Colonic mucosa (tissue), 4 donors: ENCODE results near the gene SART3. TPM values are rescaled to one million over a fixed set of nuclear protein-coding genes. Genes with fewer than 3 reads are reported as not detected.

Experiments used
- DNase-seq: peaks from one replicate; pipeline ENCODE4 v3.0.0-alpha.2; 2020
- H3K27ac ChIP-seq: fragments of 200-600 bp; one replicate; pipeline ENCODE4 v1.8.0; 2021
- H3K27me3 ChIP-seq: fragments of 200-600 bp; one replicate; pipeline ENCODE4 v1.8.0; 2021
- H3K36me3 ChIP-seq: fragments of 200-600 bp; one replicate; pipeline ENCODE4 v1.8.0; 2021
- H3K4me1 ChIP-seq: fragments of 200-600 bp; one replicate; pipeline ENCODE4 v1.8.0; 2021; ENCODE audit warnings: mild to moderate bottlenecking
- H3K4me3 ChIP-seq: fragments of 200-600 bp; one replicate; pipeline ENCODE4 v1.8.0; 2021
- H3K9ac ChIP-seq, 2 donors: one replicate each; pipeline ENCODE4 v1.7.0; 2013; ENCODE audit warnings: control low read depth in 2 of 2, low read depth in 2 of 2, low read length in 2 of 2
- H3K9me3 ChIP-seq: fragments of 200-600 bp; one replicate; pipeline ENCODE4 v1.8.0; 2021
- intact Hi-C: fragments of 100-400 bp; cut with DNase I; formaldehyde crosslinking; loops from one replicate; pipeline ENCODE4 v1.14.1; 2022
- total RNA-seq, 2 donors: library from RNA; stranded (reverse); fragmentation: NEBNext Ultra II Directional in 1 of 2; extraction: Animal tissue kit (Norgen Biotek cat#: 25700) in 1 of 2; gene quantifications; one replicate each; pipeline ENCODE4 v1.2.1, GENCODE V29; 2021
- TF ChIP-seq, protein P1 (sequence below): fragments of 200-600 bp; IDR thresholded peaks from one replicate; pipeline ENCODE4 v1.8.0; 2022; ENCODE audit warnings: antibody characterized with exemption, mild to moderate bottlenecking
- donor health status: healthy.
- donor health status: DM: no; HTN: no; CAD: no.
- donor health status: DM: no; HTN: no; CAD: no.

The SART3 gene
- total RNA-seq: 10 to 100 TPM; 41.1 to 64.9 TPM

DNA sequence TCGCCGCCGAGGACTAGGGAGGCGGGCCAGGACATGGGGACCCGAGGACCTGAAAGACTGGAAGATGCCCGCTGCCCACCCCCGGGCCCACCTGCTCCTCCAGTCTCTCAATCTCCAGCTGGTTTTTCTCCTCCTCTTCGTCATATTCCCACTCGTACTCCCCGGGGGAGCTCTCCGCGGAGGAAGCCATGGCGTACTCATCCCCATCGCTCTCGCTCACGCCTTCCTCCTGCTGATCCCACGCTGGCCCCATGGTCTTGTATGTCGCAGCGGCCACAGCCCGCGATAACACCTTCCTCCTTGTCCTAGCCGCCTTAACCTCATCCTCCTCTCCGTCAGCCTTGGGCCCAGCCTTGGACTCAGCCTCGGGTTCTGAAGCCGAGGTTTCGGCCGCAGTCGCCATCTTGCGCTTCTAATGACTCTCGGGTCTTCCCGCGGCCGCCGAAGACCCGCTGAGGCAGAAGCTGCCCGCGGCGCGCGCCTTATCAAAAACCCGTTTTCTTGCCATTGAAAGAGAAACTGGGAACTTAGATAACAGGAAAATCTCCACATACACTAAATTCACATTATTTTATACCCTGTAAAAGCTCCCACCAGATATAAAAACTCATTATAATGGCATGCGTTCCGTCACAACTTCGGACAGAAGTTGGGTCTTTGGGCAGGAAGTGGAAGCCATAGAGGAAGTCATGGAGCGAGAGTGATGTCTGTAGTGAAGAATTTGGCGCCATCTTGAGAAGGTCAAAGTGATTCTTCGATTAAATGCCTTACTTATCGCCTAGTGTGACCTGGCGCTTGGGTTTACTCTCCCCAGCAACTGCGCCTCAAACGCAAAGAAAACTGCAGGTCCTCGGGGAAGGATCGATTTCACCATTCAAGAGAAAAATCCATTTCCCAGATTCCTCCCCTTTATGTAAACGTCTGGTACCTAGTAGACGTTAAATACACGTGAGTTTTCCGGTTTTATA lies at the start of gene SART3:
SART3 (minus strand) TSS at position 422 of the 968 bp plus-strand sequence; CDS start at position 403, 19 bp downstream.
- H3K27me3 ChIP-seq: no peaks in the 10 kb centered on the region
- H3K4me1 ChIP-seq: peaks cover 13% of the 10 kb centered on the region
- H3K9me3 ChIP-seq: no peaks in the 10 kb centered on the region
- peak within 1 kb of the TSS; percentile 89 for H3K27ac ChIP-seq
- TF ChIP-seq, protein P1, sequence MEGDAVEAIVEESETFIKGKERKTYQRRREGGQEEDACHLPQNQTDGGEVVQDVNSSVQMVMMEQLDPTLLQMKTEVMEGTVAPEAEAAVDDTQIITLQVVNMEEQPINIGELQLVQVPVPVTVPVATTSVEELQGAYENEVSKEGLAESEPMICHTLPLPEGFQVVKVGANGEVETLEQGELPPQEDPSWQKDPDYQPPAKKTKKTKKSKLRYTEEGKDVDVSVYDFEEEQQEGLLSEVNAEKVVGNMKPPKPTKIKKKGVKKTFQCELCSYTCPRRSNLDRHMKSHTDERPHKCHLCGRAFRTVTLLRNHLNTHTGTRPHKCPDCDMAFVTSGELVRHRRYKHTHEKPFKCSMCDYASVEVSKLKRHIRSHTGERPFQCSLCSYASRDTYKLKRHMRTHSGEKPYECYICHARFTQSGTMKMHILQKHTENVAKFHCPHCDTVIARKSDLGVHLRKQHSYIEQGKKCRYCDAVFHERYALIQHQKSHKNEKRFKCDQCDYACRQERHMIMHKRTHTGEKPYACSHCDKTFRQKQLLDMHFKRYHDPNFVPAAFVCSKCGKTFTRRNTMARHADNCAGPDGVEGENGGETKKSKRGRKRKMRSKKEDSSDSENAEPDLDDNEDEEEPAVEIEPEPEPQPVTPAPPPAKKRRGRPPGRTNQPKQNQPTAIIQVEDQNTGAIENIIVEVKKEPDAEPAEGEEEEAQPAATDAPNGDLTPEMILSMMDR: no peak
- peak; percentile 81 for DNase-seq
- intact Hi-C loops: loop anchor here (10.0 kb wide), 2 partner anchors 244 to 394 kb away; no protein-coding TSS in a partner anchor
- H3K9ac ChIP-seq: peak within 1 kb of the TSS; percentile 76 to 96
- peak within 1 kb of the TSS; percentile 86 for H3K4me3 ChIP-seq
- peaks cover under 1% of the 10 kb centered on the region for H3K36me3 ChIP-seq

- DNase-seq: no peak
- Histone ChIP-seq H3K27ac (no peak overlapping the region), H3K9ac (no peak overlapping the region), H3K27me3 (no peaks in the 10 kb centered on the region), H3K36me3 (no peaks in the 10 kb centered on the region), H3K9me3 (no peaks in the 10 kb centered on the region), H3K4me3 (no peak overlapping the region), H3K4me1 (no peaks in the 10 kb centered on the region)
- TF ChIP-seq, protein P1: no peak
- intact Hi-C loops: no loop called here
Measured at GRCh38 chr12:108610336-108610815, 49.4 kb upstream of the SART3 start.

DNA sequence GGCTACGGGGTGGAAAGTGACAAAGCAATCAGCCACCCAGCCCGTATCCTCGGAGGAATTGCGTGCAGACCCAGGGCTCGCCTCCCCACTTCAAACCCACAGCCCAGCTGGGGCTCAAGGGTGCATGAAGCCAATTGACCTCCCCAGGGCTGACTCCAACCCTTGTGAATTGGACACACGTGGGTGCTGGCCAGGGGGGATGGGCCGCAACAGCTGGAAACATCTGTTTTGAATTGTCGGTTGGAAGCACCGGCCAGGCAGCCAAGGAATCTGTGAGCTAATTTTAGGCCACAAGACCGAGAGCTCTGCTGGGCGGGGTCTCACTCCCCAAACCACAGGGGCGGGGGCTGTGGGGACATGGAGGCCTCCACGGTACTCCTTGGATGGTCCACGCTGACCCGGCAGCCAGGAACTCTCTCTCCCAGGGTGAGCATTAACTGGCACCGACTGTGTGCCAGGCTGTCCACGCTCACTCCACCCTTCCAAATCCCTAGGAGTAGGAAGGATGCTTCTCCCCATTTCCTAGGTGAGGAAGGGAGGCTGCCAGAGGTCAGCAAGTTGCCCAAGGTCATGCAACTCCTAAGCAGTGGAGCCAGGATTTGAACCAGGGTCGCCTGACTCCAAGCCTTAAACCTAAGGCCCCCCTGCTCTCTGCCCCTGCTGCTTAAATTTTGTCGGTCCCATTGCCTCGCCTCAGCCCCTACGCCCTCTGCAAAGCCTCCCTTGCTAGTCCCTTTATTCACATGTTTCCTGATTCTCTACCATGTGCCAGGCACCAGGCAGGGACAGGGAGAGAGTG lies 48.8 kb upstream of the SART3 start:
- no peaks in the 10 kb centered on the region for H3K4me1 ChIP-seq
- H3K27ac ChIP-seq: no peak overlapping the region
- H3K9me3 ChIP-seq: no peaks in the 10 kb centered on the region
- DNase-seq: peak; percentile 63
- intact Hi-C loops: no loop called here
- no peak overlapping the region for H3K4me3 ChIP-seq
- no peaks in the 10 kb centered on the region for H3K27me3 ChIP-seq
- no peaks in the 10 kb centered on the region for H3K36me3 ChIP-seq
- TF ChIP-seq, protein P1: no peak
- H3K9ac ChIP-seq: no peak overlapping the region

GRCh38 chr12:108608616-108609015 lies 47.6 kb upstream of the SART3 start:
- intact Hi-C loops: no loop called here

More at GRCh38 chr12:108608616-108609015, 47.6 kb upstream of the SART3 start:
- no peaks in the 10 kb centered on the region for H3K4me1 ChIP-seq
- no peak for DNase-seq
- TF ChIP-seq, protein P1: no peak
- H3K27ac ChIP-seq: no peak overlapping the region
- H3K27me3 ChIP-seq: no peaks in the 10 kb centered on the region
- no peak overlapping the region for H3K4me3 ChIP-seq
- H3K36me3 ChIP-seq: no peaks in the 10 kb centered on the region
- H3K9ac ChIP-seq: no peak overlapping the region
- H3K9me3 ChIP-seq: no peaks in the 10 kb centered on the region
